WTC11 (cell line): ENCODE measurements around the gene FBF1.

Experiments used
- FOXK1 ChIP-seq: sonication (generic); formaldehyde crosslinking; IDR thresholded peaks from 2 replicates; pipeline ENCODE4 v1.8.0; 2022; ENCODE audit warnings: mild to moderate bottlenecking, moderate library complexity, missing genetic modification reagents
- KAT7 ChIP-seq: sonication (generic); formaldehyde crosslinking; IDR thresholded peaks from 2 replicates; pipeline ENCODE4 v1.8.1; 2023; ENCODE audit warnings: missing genetic modification reagents, mild to moderate bottlenecking, borderline replicate concordance
- MXD4 ChIP-seq: fragments of 250-450 bp; sonication (Bioruptor Pico); IDR thresholded peaks from 2 replicates; pipeline ENCODE4 v1.8.0; 2021; ENCODE audit warnings: mild to moderate bottlenecking, moderate library complexity, borderline replicate concordance
- ZNF263 ChIP-seq: sonication (generic); formaldehyde crosslinking; IDR thresholded peaks from 2 replicates; pipeline ENCODE4 v1.8.1; 2022; ENCODE audit warnings: low read depth, mild to moderate bottlenecking, moderate library complexity, missing genetic modification reagents
- TF ChIP-seq, protein P1 (sequence below): fragments of 200-600 bp; IDR thresholded peaks from 2 replicates; pipeline ENCODE4 v1.8.0; 2022; ENCODE audit warnings: antibody characterized with exemption
- TF ChIP-seq, protein P2 (sequence below): sonication (generic); formaldehyde crosslinking; IDR thresholded peaks from 2 replicates; pipeline ENCODE4 v1.8.1; 2022; ENCODE audit warnings: mild to moderate bottlenecking, moderate library complexity, missing genetic modification reagents

DNA sequence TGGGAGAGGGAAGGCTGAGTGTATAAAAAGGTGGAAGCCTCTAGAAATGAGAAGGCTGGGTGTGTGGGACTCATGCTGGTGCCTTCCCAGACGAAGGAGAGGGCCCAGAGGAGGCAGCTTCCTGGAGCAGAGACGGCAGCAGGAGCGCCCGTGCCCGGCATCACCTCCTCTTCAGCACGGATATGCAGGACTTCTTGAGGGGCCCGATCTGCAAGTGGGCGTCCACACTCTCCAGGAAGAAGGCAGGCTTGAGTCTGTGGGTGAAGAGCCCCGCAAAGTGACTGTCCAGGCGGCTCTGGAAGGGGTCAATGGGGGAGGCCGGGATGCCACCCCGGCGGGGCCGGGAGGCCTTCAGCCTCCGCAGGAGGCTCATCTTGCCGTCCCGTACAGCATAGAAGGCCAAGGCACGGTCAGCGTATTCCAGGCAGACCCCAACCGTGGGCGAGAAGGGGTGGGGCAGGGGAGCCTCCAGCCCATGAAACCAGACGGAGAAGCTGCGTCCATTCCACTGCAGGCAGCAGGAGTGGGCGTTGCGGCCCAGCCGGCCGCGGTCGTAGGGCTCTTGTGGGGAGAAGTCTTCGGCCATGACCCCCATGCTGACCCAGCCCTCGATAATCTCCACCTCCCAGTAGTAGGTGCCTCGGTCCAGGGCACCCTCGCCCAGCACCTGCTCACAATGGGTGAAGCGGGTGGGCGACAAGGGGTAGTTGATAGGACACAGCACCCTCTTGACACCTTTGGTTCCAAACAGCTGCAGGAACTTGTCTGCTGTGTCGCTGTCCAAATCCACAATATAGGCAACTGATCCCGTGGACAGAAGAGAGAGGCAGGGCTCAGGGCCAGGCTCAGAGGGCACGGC is 66.3 kb downstream of the FBF1 start:
- TF ChIP-seq, protein P1, sequence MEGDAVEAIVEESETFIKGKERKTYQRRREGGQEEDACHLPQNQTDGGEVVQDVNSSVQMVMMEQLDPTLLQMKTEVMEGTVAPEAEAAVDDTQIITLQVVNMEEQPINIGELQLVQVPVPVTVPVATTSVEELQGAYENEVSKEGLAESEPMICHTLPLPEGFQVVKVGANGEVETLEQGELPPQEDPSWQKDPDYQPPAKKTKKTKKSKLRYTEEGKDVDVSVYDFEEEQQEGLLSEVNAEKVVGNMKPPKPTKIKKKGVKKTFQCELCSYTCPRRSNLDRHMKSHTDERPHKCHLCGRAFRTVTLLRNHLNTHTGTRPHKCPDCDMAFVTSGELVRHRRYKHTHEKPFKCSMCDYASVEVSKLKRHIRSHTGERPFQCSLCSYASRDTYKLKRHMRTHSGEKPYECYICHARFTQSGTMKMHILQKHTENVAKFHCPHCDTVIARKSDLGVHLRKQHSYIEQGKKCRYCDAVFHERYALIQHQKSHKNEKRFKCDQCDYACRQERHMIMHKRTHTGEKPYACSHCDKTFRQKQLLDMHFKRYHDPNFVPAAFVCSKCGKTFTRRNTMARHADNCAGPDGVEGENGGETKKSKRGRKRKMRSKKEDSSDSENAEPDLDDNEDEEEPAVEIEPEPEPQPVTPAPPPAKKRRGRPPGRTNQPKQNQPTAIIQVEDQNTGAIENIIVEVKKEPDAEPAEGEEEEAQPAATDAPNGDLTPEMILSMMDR: no peak
- TF ChIP-seq, protein P2, sequence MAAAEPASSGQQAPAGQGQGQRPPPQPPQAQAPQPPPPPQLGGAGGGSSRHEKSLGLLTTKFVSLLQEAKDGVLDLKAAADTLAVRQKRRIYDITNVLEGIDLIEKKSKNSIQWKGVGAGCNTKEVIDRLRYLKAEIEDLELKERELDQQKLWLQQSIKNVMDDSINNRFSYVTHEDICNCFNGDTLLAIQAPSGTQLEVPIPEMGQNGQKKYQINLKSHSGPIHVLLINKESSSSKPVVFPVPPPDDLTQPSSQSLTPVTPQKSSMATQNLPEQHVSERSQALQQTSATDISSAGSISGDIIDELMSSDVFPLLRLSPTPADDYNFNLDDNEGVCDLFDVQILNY (CRISPR knock-in tag): no peak
- TF ChIP-seq KAT7 (CRISPR knock-in tag) (no peak), ZNF263 (CRISPR knock-in tag) (no peak), MXD4 (CRISPR knock-in tag) (no peak), FOXK1 (CRISPR knock-in tag) (no peak)
